ENCODE data around the gene NCAM1.

The NCAM1 gene

DNA sequence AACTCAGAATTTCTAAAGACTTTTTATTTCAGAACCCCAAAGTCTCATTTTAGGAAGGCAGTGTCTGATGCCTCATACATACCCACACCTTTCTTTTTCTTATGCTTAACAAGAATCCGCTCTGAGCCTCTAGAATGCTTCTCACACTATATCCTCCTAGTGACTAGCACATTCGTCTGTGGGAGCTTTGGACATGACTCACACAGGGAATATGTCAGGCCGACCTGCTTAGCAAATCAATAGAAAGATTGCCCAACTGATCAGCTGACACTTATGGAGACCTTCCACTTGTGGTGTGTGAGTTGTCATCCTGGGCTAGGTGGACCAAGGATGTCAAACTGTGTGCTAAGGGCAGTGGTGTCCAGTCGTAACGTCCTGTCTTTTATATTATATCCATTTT lies 223.3 kb downstream of the NCAM1 start:
- intact Hi-C loops (cut with DNase I): no loop called here
- no peak for DNase-seq

DNA sequence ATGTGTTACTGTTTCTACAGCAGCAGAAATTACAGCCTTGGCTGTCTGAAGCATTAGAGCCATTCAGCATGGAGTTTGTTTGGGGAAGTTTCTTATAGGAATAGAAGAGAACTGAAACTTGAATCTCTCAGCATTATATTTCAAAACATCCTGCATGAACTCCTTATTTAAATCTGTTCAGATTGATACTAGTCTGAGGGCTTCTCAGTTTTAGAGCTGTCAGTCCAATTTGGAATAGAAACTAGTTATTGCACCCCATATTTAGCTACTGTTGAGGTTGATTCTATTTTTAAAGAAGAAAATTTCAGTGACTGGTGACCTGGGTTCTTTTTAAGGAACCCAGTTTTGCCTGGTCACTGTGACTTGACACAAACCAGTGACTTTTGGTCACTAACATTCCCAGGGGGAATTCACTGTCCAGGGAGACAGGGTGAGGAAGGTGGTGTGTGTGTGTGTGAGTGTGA lies 227.2 kb downstream of the NCAM1 start:
- no peak for DNase-seq
- intact Hi-C loops (cut with DNase I): no loop called here

- peak in 1 of 10 donors; percentile 64 for DNase-seq
- intact Hi-C loops (cut with DNase I): no loop called here
Measured at GRCh38 chr11:113189909-113190667, 228.9 kb downstream of the NCAM1 start.

- intact Hi-C loops (cut with DNase I): no loop called here
- no peak for DNase-seq
Measured at GRCh38 chr11:113192121-113192925, 231.1 kb downstream of the NCAM1 start.

GRCh38 chr11:113193016-113193415 lies 231.8 kb downstream of the NCAM1 start:
- no peak for DNase-seq
- intact Hi-C loops (cut with DNase I): no loop called here

DNA sequence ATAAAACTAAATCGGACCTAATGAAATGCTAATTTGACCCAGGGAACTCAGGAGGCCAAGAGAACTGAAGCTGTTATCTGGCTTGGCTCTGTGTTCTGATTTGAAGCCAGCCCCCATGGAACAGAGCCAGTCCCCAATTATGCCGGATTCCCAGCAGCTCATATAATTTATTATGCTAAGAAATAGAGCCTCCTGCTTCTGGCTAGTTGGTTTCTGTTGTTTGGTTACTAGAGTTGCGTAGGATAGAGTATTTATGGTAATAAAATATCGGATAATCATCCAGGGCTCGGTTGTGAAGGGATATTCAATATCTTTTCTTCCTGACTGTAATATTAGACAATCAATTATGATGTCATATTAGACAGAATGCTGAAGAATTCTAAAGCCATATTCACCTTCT lies 232.7 kb downstream of the NCAM1 start:
- intact Hi-C loops (cut with DNase I): no loop called here
- DNase-seq: no peak

GRCh38 chr11:113195728-113196127 lies 234.5 kb downstream of the NCAM1 start:
- intact Hi-C loops (cut with DNase I): no loop called here
- DNase-seq: no peak

GRCh38 chr11:113197446-113197845 lies 236.2 kb downstream of the NCAM1 start:
- DNase-seq: no peak
- intact Hi-C loops (cut with DNase I): no loop called here

DNA sequence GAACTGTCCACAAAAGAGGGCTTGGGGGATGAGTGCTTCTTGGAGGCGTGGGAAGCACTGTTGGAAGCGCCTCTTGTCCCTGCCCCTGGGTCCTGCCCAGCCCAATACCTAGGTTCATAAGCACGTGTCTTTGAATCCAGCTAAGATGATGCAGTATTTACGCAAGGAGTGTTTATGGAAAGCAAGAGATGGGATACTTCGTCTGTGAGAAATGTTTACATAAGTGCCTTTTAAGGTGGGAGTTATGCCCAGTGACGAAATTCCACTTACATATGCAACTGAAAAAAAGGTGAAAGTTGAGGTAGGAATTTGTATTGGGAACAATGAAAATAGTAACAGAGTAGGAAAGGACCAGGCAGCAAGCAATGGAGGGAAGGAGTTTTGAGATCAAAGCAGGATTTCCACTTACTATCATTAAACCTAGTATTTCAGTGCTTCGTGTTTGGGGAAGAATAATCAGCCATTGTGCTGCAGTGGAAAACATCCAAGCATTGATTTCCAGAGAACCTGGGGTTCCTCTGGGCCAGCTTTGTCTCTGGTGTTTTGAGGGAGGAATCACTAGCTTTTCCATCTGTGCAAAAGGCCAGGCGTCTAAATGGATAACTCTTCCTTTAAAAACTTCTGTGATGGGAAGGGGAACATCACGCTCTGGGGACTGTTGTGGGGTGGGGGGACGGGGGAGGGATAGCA lies 237.9 kb downstream of the NCAM1 start:
- DNase-seq: peak in 1 of 10 donors; percentile 48
- intact Hi-C loops (cut with DNase I): no loop called here

GRCh38 chr11:113199866-113200265 lies 238.6 kb downstream of the NCAM1 start:
- intact Hi-C loops (cut with DNase I): no loop called here
- DNase-seq: no peak

DNA sequence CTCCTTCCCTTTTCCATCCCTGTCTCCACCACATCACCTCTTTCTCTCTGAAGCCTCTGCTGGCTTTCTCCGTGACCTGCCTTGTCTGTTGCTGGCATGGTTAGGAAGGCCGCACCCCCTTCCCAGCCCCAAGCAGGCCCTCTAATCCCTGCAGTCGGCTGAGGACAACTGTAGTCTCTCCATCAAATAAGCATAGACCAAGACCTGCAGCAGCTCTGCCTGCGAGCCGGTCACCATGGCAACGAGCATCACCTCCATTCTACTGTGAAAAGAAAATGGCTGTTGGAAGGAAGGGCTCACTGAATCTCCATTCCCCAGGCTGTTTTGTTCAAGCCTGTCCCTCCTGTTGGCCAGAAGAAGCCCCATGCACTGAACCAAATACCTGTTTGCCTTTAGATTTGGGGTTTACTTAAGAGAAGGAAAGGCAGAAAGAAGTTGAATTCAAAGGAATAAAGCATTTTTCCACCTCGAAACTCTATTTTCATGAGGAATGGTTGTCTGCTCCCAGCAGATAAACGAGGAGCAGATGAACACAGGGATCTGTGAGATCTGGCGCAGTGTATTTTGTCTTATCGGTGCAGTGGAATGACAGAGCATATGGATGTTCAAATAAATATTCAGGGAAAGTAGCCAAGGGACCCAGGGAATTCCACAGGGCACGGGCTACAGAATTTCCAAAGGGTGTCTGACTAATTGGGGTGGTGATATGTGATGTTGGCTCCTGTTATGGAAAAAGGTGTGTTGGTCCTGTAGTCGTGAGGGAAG lies 240.0 kb downstream of the NCAM1 start:
- DNase-seq: peak in 9 of 10 donors; percentile 38 to 95 (median 67)

DNA sequence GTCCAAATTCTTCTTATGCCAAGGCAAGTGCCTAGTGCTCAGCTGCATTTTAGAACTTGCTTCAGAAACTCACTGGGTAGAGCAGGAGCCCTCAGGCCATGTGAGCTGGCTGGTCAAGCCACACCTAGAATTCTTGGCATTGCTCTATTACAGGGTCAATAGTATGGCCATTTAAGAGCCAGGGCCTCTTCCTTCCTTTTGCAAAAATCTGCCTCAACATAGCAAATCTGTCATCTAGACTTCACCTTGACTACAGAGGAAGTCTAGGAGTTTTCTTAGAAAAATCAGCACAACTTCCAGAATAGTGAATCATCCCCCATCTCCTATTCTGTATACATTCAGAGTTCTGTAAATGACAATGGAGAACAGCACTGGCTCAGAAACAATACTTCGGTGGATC lies 241.2 kb downstream of the NCAM1 start:
- no peak for DNase-seq
- intact Hi-C loops (cut with DNase I): no loop called here

More for the DNA sequence above, 240.0 kb downstream of the NCAM1 start:
- intact Hi-C loops (cut with DNase I): no loop called here

GRCh38 chr11:113203141-113203753 lies 242.0 kb downstream of the NCAM1 start:
- peak in 2 of 10 donors; percentile 67 to 85 for DNase-seq
- intact Hi-C loops (cut with DNase I): no loop called here

- intact Hi-C loops (cut with DNase I): no loop called here
- DNase-seq: peak in 2 of 10 donors; percentile 72 to 87
Measured at GRCh38 chr11:113204280-113204679, 243.1 kb downstream of the NCAM1 start.

- no peak for DNase-seq
- intact Hi-C loops (cut with DNase I): no loop called here
Measured at GRCh38 chr11:113213549-113213948, 252.3 kb downstream of the NCAM1 start.

- intact Hi-C loops (cut with DNase I): no loop called here
- DNase-seq: no peak
Measured at GRCh38 chr11:113222241-113222640, 261.0 kb downstream of the NCAM1 start.

DNA sequence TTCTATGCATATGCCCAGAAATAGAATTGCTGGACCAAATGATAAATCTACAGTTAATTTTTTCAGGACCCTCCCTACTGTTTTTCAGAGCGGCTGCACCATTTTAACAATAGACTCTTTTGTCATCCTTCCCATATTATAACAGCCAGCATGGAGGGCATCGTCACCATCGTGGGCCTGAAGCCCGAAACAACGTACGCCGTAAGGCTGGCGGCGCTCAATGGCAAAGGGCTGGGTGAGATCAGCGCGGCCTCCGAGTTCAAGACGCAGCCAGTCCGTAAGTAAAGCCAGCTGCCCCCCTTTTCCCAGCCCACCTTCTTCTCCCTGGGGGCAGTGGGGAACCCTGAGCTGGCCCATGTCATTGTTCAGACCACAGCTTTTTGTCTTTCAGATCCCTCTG lies 273.7 kb downstream of the NCAM1 start:
- peak in 5 of 10 donors; percentile 26 to 93 (median 65) for DNase-seq

DNA sequence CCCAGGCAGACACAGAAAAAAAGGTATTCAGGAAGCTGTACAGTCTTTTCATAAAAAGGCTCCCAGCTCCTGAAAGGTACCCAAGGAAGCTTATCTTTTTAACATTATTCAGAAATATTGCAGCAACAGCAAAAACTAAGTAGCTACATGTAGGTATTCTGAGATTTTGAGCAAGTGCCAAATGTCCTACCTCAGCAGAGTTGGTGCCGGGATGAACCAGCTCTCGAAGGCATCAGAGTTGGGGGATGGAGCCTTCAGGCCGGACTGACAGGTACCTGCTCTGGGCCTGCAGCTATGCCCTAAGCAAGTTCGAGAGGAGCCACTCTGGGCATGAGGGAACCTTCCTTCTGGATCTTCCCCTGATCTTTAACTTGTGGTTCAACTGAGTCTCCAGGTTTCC lies 276.0 kb downstream of the NCAM1 start:
- no peak for DNase-seq
- intact Hi-C loops (cut with DNase I): no loop called here

More for the DNA sequence above, 273.7 kb downstream of the NCAM1 start:
- intact Hi-C loops (cut with DNase I): no loop called here

GRCh38 chr11:113238721-113239120 lies 277.5 kb downstream of the NCAM1 start:
- DNase-seq: no peak
- intact Hi-C loops (cut with DNase I): no loop called here

DNA sequence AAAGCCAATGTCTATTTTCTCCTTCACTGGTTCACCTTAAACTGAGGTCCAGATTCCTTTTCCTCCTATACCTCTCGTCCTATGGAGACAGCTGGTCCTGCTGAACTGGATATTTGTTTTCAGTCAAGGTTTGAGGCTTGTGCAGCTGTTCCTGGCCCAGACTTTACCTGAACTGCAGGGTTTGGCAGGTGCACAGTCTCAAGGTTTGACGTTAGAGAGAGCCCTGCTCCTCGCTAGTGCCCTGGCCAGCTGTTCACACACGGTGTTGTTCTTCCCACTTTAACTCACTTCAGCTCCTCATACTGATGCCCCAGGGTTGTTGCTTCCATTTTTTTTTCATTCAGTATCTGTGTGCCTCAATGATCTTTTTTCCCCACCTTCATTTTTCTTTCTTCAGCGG lies 279.2 kb downstream of the NCAM1 start:
- intact Hi-C loops (cut with DNase I): loop anchor here (5.0 kb wide), 1 partner anchor 73 kb away; no protein-coding TSS in a partner anchor
- no peak for DNase-seq
